ENCODE data around the gene FIP1L1.
"Not testable (repeated sequence)": the region's sequence is repeated elsewhere in the genome, so short reads cannot be mapped to it uniquely, and the experiment has no call there.

The FIP1L1 gene

GRCh38 chr4:53377319-53378170 is at the start of gene FIP1L1:
FIP1L1 (plus strand) TSS chr4:53377641; CDS start chr4:53377839, 198 bp downstream.
- peak; percentile 95 for DNase-seq (ENCODE audit: low read depth)

- not testable (repeated sequence) for DNase-seq (ENCODE audit: low read depth)
Measured at GRCh38 chr4:53334916-53335315, 42.5 kb upstream of the FIP1L1 start.

- DNase-seq (ENCODE audit: low read depth): not testable (repeated sequence)
Measured at GRCh38 chr4:53340145-53340544, 37.3 kb upstream of the FIP1L1 start.

- not testable (repeated sequence) for DNase-seq (ENCODE audit: low read depth)
Measured at GRCh38 chr4:53346392-53346791, 31.0 kb upstream of the FIP1L1 start.

GRCh38 chr4:53346920-53347852 is 30.3 kb upstream of the FIP1L1 start:
- DNase-seq (ENCODE audit: low read depth): no peak

GRCh38 chr4:53348046-53348445 is 29.4 kb upstream of the FIP1L1 start:
- DNase-seq (ENCODE audit: low read depth): no peak

- no peak for DNase-seq (ENCODE audit: low read depth)
Measured at GRCh38 chr4:53349091-53349491, 28.4 kb upstream of the FIP1L1 start.

GRCh38 chr4:53354012-53354722 is 23.3 kb upstream of the FIP1L1 start:
- no peak for DNase-seq (ENCODE audit: low read depth)

- no peak for DNase-seq (ENCODE audit: low read depth)
Measured at GRCh38 chr4:53355930-53356521, 21.4 kb upstream of the FIP1L1 start.

- no peak for DNase-seq (ENCODE audit: low read depth)
Measured at GRCh38 chr4:53361451-53361850, 16.0 kb upstream of the FIP1L1 start.

- DNase-seq (ENCODE audit: low read depth): no peak
Measured at GRCh38 chr4:53362093-53362492, 15.3 kb upstream of the FIP1L1 start.

- no peak for DNase-seq (ENCODE audit: low read depth)
Measured at GRCh38 chr4:53364624-53365023, 12.8 kb upstream of the FIP1L1 start.

- no peak for DNase-seq (ENCODE audit: low read depth)
Measured at GRCh38 chr4:53365121-53365485, 12.3 kb upstream of the FIP1L1 start.

GRCh38 chr4:53365486-53366300 is 11.7 kb upstream of the FIP1L1 start, which contains the start of gene SCFD2:
SCFD2 (minus strand) TSS chr4:53366061.
- peak; percentile 97 for DNase-seq (ENCODE audit: low read depth)

GRCh38 chr4:53366301-53366716 is 11.1 kb upstream of the FIP1L1 start:
- DNase-seq (ENCODE audit: low read depth): no peak

GRCh38 chr4:53367721-53368120 is 9.7 kb upstream of the FIP1L1 start:
- DNase-seq (ENCODE audit: low read depth): no peak

GRCh38 chr4:53371049-53371448 is 6.4 kb upstream of the FIP1L1 start:
- no peak for DNase-seq (ENCODE audit: low read depth)

- no peak for DNase-seq (ENCODE audit: low read depth)
Measured at GRCh38 chr4:53371843-53372521, 5.5 kb upstream of the FIP1L1 start.

- DNase-seq (ENCODE audit: low read depth): no peak
Measured at GRCh38 chr4:53374777-53375258, 2.6 kb upstream of the FIP1L1 start.

GRCh38 chr4:53376900-53377299 is 541 bp upstream of the FIP1L1 start:
- DNase-seq (ENCODE audit: low read depth): no peak
